ENCODE results near the gene FOXP2. TPM values are rescaled to one million over a fixed set of nuclear protein-coding genes. Genes with fewer than 3 reads are reported as not detected.
"Not testable (repeated sequence)": the region's sequence is repeated elsewhere in the genome, so short reads cannot be mapped to it uniquely, and the experiment has no call there.

The FOXP2 gene
- total RNA-seq, 1 experiment from 2014 or later, result not detected

- no peak for ATAC-seq
- Histone ChIP-seq H3K4me2 (ENCODE audit: low read length) (no peak overlapping the region), H3K9me2 (replicated peaks; ENCODE audit: low read length) (no peaks in the 10 kb centered on the region), H3K9me3 (ENCODE audit: low read length) (no peaks in the 10 kb centered on the region), H3K4me3 (ENCODE audit: low read length) (no peak overlapping the region), H3F3A (ENCODE audit: low read length, unreplicated experiment) (no peaks in the 10 kb centered on the region), H3K27me3 (ENCODE audit: low read length) (no peaks in the 10 kb centered on the region), H3K79me2 (ENCODE audit: low read length) (no peaks in the 10 kb centered on the region), H3K27ac (ENCODE audit: low read length) (no peak overlapping the region), H2AFZ (ENCODE audit: low read length) (no peak overlapping the region), H3K9ac (ENCODE audit: low read length) (no peak overlapping the region), H4K20me1 (ENCODE audit: low read length) (no peaks in the 10 kb centered on the region), H3K36me3 (ENCODE audit: low read depth, low read length) (no peaks in the 10 kb centered on the region), H3K4me1 (ENCODE audit: insufficient read depth, low read length) (no peaks in the 10 kb centered on the region)
- POLR2A ChIA-PET (ENCODE audit: unreplicated experiment), result no interaction called here
- no peak for DNase-seq
- CTCF ChIA-PET, result no interaction called here
- intact Hi-C loops (cut with micrococcal nuclease), result no loop called here
- TF ChIP-seq EZH2phosphoT487 (IDR thresholded peaks at IDR 0.05; ENCODE audit: borderline replicate concordance, low read length) (no peak), CTCF (conservative IDR thresholded peaks at IDR 0.05; ENCODE audit: low read depth, low read length) (no peak), EZH2 (IDR thresholded peaks at IDR 0.05; ENCODE audit: low read length, unreplicated experiment) (no peak)
- BruUV-seq (replicated peaks), result no TSS peak
Measured at GRCh38 chr7:114487174-114487573, 72.6 kb downstream of the FOXP2 start.

- Histone ChIP-seq H3K4me2 (ENCODE audit: low read length) (no peak overlapping the region), H3K79me2 (ENCODE audit: low read length) (no peaks in the 10 kb centered on the region), H3F3A (ENCODE audit: low read length, unreplicated experiment) (no peaks in the 10 kb centered on the region), H3K27me3 (ENCODE audit: low read length) (no peaks in the 10 kb centered on the region), H3K27ac (ENCODE audit: low read length) (no peak overlapping the region), H2AFZ (ENCODE audit: low read length) (no peak overlapping the region), H3K4me3 (ENCODE audit: low read length) (no peak overlapping the region), H3K9ac (ENCODE audit: low read length) (no peak overlapping the region), H3K9me3 (ENCODE audit: low read length) (no peaks in the 10 kb centered on the region), H3K4me1 (ENCODE audit: insufficient read depth, low read length) (no peaks in the 10 kb centered on the region), H3K9me2 (replicated peaks; ENCODE audit: low read length) (no peaks in the 10 kb centered on the region), H3K36me3 (ENCODE audit: low read depth, low read length) (no peaks in the 10 kb centered on the region), H4K20me1 (ENCODE audit: low read length) (no peaks in the 10 kb centered on the region)
- DNase-seq, result no peak
- ChIA-PET CTCF (no interaction called here), POLR2A (ENCODE audit: unreplicated experiment) (no interaction called here)
- BruUV-seq (replicated peaks), result no TSS peak
- TF ChIP-seq CTCF (conservative IDR thresholded peaks at IDR 0.05; ENCODE audit: low read depth, low read length), result no peak
- no peak for TF ChIP-seq EZH2phosphoT487 (IDR thresholded peaks at IDR 0.05; ENCODE audit: borderline replicate concordance, low read length)
- no peak for TF ChIP-seq EZH2 (IDR thresholded peaks at IDR 0.05; ENCODE audit: low read length, unreplicated experiment)
- no peak for ATAC-seq
- intact Hi-C loops (cut with micrococcal nuclease), result no loop called here
Measured at GRCh38 chr7:114488696-114489095, 74.1 kb downstream of the FOXP2 start.

- H3F3A ChIP-seq (ENCODE audit: low read length, unreplicated experiment); BruUV-seq (replicated peaks); H3K9me2 ChIP-seq (replicated peaks; ENCODE audit: low read length); H2AFZ ChIP-seq (ENCODE audit: low read length); DNase-seq; intact Hi-C loops (cut with micrococcal nuclease); ATAC-seq; H3K9ac ChIP-seq (ENCODE audit: low read length); H3K4me3 ChIP-seq (ENCODE audit: low read length); H4K20me1 ChIP-seq (ENCODE audit: low read length); H3K4me2 ChIP-seq (ENCODE audit: low read length); H3K36me3 ChIP-seq (ENCODE audit: low read depth, low read length); H3K27ac ChIP-seq (ENCODE audit: low read length); CTCF ChIA-PET; POLR2A ChIA-PET (ENCODE audit: unreplicated experiment); H3K79me2 ChIP-seq (ENCODE audit: low read length); H3K9me3 ChIP-seq (ENCODE audit: low read length); H3K4me1 ChIP-seq (ENCODE audit: insufficient read depth, low read length): not testable (repeated sequence)
- H3K27me3 ChIP-seq (ENCODE audit: low read length), result peaks cover 16% of the 10 kb centered on the region
Measured at GRCh38 chr7:114497491-114497890, 82.9 kb downstream of the FOXP2 start.
